OCI-LY1 (cell line): ENCODE results near the gene IMMP1L.

Source experiments
- CTCF ChIP-seq: fragments of 200-600 bp; sonication (generic), shearing (Covaris generic); IDR thresholded peaks from 2 replicates; pipeline ENCODE4 v1.5.1; 2017; ENCODE audit warnings: mild to moderate bottlenecking, antibody characterized with exemption, low read length, moderate library complexity, mixed read lengths
- EZH2 ChIP-seq: fragments of 200-600 bp; sonication (generic), shearing (Covaris generic); IDR thresholded peaks from 2 replicates; pipeline ENCODE4 v1.8.0; 2017; ENCODE audit warnings: borderline replicate concordance, mixed run types, mild to moderate bottlenecking, antibody characterized with exemption, low read length, moderate library complexity, mixed read lengths

DNA sequence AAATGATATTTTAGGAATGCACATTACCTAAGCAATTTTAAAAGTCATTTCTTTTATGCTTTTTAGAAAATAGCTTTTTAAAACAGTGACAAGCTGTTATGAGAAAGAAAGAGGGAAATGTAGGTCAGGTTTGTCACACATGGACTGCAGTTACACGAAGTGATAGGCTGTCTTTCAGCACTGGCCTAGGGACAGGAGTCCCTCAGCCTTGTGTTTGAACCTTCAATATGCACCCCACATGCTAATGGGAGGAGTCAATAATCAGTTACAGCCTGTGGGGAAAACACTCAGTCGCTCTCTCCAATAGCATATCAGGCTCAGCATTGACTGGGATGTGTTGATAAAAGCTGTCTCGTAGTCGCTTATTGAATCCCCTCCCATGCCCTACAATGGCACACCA lies 94.0 kb downstream of the IMMP1L start:
- TF ChIP-seq CTCF: no peak
- TF ChIP-seq EZH2: no peak
